HG03378 (cell line): ENCODE results near the gene HINFP.

ENCODE experiments used
- ATAC-seq: cut with Tn5 transposase; IDR thresholded peaks from one replicate; pipeline ENCODE4 v1.9.1; 2021; ENCODE audit warnings: mild to moderate bottlenecking, moderate library complexity; ENCODE audit not compliant: unreplicated experiment

HINFP gene

GRCh38 chr11:119121008-119121810 is at the start of gene HINFP:
Gene HINFP (plus strand): TSS chr11:119121580. CDS start chr11:119126945, 5,365 bp downstream.
- peak; percentile 91 for ATAC-seq

- ATAC-seq, result no peak
These were observed 43.5 kb upstream of the HINFP start for GRCh38 chr11:119077839-119078238.

- no peak for ATAC-seq
These were observed 42.5 kb upstream of the HINFP start for GRCh38 chr11:119078675-119079420.

GRCh38 chr11:119081682-119082260 is 39.6 kb upstream of the HINFP start:
- ATAC-seq, result no peak

GRCh38 chr11:119084663-119085436 is 36.5 kb upstream of the HINFP start, which contains the start of gene HMBS:
Gene HMBS (plus strand): TSS chr11:119084881. CDS start chr11:119085034, 153 bp downstream.
- peak; percentile 81 for ATAC-seq

- ATAC-seq, result peak; percentile 21
These were observed 35.9 kb upstream of the HINFP start for GRCh38 chr11:119085437-119085847.

- ATAC-seq, result no peak
These were observed 34.3 kb upstream of the HINFP start for GRCh38 chr11:119087123-119087522.

GRCh38 chr11:119087747-119088241 is 33.6 kb upstream of the HINFP start:
- no peak for ATAC-seq

- no peak for ATAC-seq
These were observed 33.0 kb upstream of the HINFP start for GRCh38 chr11:119088406-119088805.

- no peak for ATAC-seq
These were observed 32.1 kb upstream of the HINFP start for GRCh38 chr11:119089319-119089718.

- ATAC-seq, result no peak
These were observed 30.2 kb upstream of the HINFP start for GRCh38 chr11:119091178-119091577.

GRCh38 chr11:119091966-119092879 is 29.2 kb upstream of the HINFP start:
- no peak for ATAC-seq

GRCh38 chr11:119092880-119093842 is 28.2 kb upstream of the HINFP start:
- no peak for ATAC-seq

- ATAC-seq, result no peak
These were observed 27.2 kb upstream of the HINFP start for GRCh38 chr11:119093942-119094815.

GRCh38 chr11:119094816-119095065 is 26.6 kb upstream of the HINFP start:
- peak; percentile 21 for ATAC-seq

- peak; percentile 82 for ATAC-seq
These were observed 26.1 kb upstream of the HINFP start for GRCh38 chr11:119095066-119095880.

GRCh38 chr11:119099711-119100110 is 21.7 kb upstream of the HINFP start:
- no peak for ATAC-seq
